OCI-LY1 (cell line): ENCODE data around the gene FAM90A1.
"Not testable (repeated sequence)": the region's sequence is repeated elsewhere in the genome, so short reads cannot be mapped to it uniquely, and the experiment has no call there.

Source experiments
- EZH2 ChIP-seq: fragments of 200-600 bp; sonication (generic), shearing (Covaris generic); IDR thresholded peaks from 2 replicates; pipeline ENCODE4 v1.8.0; 2017; ENCODE audit warnings: borderline replicate concordance, mixed run types, mild to moderate bottlenecking, antibody characterized with exemption, low read length, moderate library complexity, mixed read lengths
- TF ChIP-seq, protein P1 (sequence below): fragments of 200-600 bp; sonication (generic), shearing (Covaris generic); IDR thresholded peaks from 2 replicates; pipeline ENCODE4 v1.5.1; 2017; ENCODE audit warnings: mild to moderate bottlenecking, antibody characterized with exemption, low read length, moderate library complexity, mixed read lengths

DNA sequence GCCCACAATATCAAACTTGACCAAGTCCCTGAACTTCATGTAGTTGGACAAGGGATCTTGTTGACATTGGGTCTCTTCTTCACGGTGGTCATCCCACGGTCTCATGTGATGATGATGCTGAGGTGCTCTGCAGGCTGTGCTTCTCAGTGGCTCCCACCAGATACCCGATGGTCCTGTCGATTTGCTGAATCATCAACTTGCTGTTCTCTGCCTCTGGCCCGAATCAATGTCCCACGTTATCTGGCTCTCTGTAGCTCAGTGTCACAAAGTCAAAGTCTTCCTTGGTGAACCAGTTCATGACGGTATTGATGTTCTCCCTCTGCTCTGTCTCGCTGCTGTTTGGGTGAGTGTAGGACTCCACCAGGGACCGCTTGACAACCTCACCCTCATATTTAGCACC, 27.3 kb upstream of the FAM90A1 start:
- TF ChIP-seq, protein P1, sequence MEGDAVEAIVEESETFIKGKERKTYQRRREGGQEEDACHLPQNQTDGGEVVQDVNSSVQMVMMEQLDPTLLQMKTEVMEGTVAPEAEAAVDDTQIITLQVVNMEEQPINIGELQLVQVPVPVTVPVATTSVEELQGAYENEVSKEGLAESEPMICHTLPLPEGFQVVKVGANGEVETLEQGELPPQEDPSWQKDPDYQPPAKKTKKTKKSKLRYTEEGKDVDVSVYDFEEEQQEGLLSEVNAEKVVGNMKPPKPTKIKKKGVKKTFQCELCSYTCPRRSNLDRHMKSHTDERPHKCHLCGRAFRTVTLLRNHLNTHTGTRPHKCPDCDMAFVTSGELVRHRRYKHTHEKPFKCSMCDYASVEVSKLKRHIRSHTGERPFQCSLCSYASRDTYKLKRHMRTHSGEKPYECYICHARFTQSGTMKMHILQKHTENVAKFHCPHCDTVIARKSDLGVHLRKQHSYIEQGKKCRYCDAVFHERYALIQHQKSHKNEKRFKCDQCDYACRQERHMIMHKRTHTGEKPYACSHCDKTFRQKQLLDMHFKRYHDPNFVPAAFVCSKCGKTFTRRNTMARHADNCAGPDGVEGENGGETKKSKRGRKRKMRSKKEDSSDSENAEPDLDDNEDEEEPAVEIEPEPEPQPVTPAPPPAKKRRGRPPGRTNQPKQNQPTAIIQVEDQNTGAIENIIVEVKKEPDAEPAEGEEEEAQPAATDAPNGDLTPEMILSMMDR: not testable (repeated sequence)
- not testable (repeated sequence) for TF ChIP-seq EZH2
